A673 (cell line): ENCODE results near the gene SSX3. TPM values are rescaled to one million over a fixed set of nuclear protein-coding genes. Genes with fewer than 3 reads are reported as not detected.
"Not testable (repeated sequence)": the region's sequence is repeated elsewhere in the genome, so short reads cannot be mapped to it uniquely, and the experiment has no call there.

Source experiments
- Bru-seq: library from RNA; stranded (reverse); fragments of 400-500 nt; gene quantifications from one replicate; lab custom pipeline; 2021; lab: Mats Ljungman, UMichigan
- BruChase-seq, 2 experiments: library from RNA; stranded (reverse); fragments of 400-500 nt; gene quantifications; one replicate each; lab custom pipeline; 2021; lab: Mats Ljungman, UMichigan
- BruUV-seq: library from RNA; stranded (reverse); fragments of 400-500 nt; replicated peaks from 2 replicates; lab custom pipeline; 2021; lab: Mats Ljungman, UMichigan
- CTCF ChIA-PET: fragments of 300-600 bp; sonication (Branson Sonifier 250); formaldehyde crosslinking; loops from one replicate; lab custom pipeline; 2022; ENCODE audit warnings: antibody characterized with exemption; lab: Charles Lee
- POLR2A ChIA-PET: fragments of 300-600 bp; sonication (Branson Sonifier 250); formaldehyde crosslinking; loops from one replicate; lab custom pipeline; 2022; ENCODE audit warnings: antibody characterized with exemption; ENCODE audit not compliant: low non-redundant PET; lab: Charles Lee
- DNase-seq: peaks from one replicate; pipeline ENCODE4 v3.0.0-alpha.2; 2015; ENCODE audit warnings: low spot score
- H3K27ac ChIP-seq: fragments of 200-600 bp; sonication (generic); 2 replicates; pipeline ENCODE4 v1.5.1; 2016; ENCODE audit warnings: mixed run types, low read depth, mild to moderate bottlenecking, mixed read lengths, antibody characterized with exemption, low read length; ENCODE audit not compliant: poor library complexity, severe bottlenecking
- H3K27me3 ChIP-seq: fragments of 200-600 bp; sonication (generic); replicated peaks from 2 replicates; pipeline ENCODE4 v1.6.1; 2017; ENCODE audit warnings: mixed run types, low read depth, mild to moderate bottlenecking, mixed read lengths, antibody characterized with exemption, low read length; ENCODE audit not compliant: insufficient read depth, poor library complexity
- H3K36me3 ChIP-seq: fragments of 200-600 bp; sonication (generic); 2 replicates; pipeline ENCODE4 v1.6.1; 2016; ENCODE audit warnings: mixed run types, mild to moderate bottlenecking, mixed read lengths, antibody characterized with exemption, low read length; ENCODE audit not compliant: insufficient read depth, poor library complexity, severe bottlenecking
- H3K4me1 ChIP-seq: fragments of 200-600 bp; sonication (generic); 2 replicates; pipeline ENCODE4 v1.6.1; 2017; ENCODE audit warnings: mixed run types, mild to moderate bottlenecking, mixed read lengths, antibody characterized with exemption, low read length; ENCODE audit not compliant: insufficient read depth, poor library complexity, severe bottlenecking
- H3K4me3 ChIP-seq: fragments of 200-600 bp; sonication (generic); 2 replicates; pipeline ENCODE4 v1.5.1; 2016; ENCODE audit warnings: low read depth, mixed run types, mild to moderate bottlenecking, mixed read lengths, low read length; ENCODE audit not compliant: poor library complexity, severe bottlenecking
- H3K9me3 ChIP-seq: fragments of 200-600 bp; sonication (generic); 2 replicates; pipeline ENCODE4 v1.6.1; 2016; ENCODE audit warnings: mixed run types, low read depth, mild to moderate bottlenecking, mixed read lengths, antibody characterized with exemption, low read length; ENCODE audit not compliant: poor library complexity, severe bottlenecking
- intact Hi-C: fragments of 100-400 bp; cut with micrococcal nuclease; formaldehyde crosslinking; loops from one replicate; pipeline ENCODE4 v1.10.0; 2022; ENCODE audit not compliant: unreplicated experiment
- long read RNA-seq: library from polyadenylated mRNA; stranded (forward); transcript quantifications from one replicate; pipeline ENCODE4 v2.0.0, GENCODE V29; 2022
- total RNA-seq: library from RNA; stranded (reverse); gene quantifications from 2 replicates; pipeline ENCODE4 v1.2.3, GENCODE V29; 2021

The SSX3 gene, protein sequence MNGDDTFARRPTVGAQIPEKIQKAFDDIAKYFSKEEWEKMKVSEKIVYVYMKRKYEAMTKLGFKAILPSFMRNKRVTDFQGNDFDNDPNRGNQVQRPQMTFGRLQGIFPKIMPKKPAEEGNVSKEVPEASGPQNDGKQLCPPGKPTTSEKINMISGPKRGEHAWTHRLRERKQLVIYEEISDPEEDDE
- 0.81 and 1.2 TPM in 2 replicates for total RNA-seq
- not detected for Bru-seq, nascent RNA
- not detected for BruChase-seq, experiment 1, labeled RNA remaining after a 2-hour chase
- BruChase-seq, experiment 2, labeled RNA remaining after a 6-hour chase: not detected
- long read RNA-seq: 0 reads

- H3K4me3 ChIP-seq, BruUV-seq, H3K27me3 ChIP-seq, CTCF ChIA-PET, H3K27ac ChIP-seq, H3K9me3 ChIP-seq, DNase-seq, POLR2A ChIA-PET, H3K4me1 ChIP-seq, H3K36me3 ChIP-seq, intact Hi-C loops: not testable (repeated sequence)
These were observed at the start of gene SSX3 for GRCh38 chrX:48356315-48357094. Gene SSX3 (minus strand): TSS chrX:48356703. CDS start chrX:48355249, 1,454 bp downstream.

GRCh38 chrX:48397825-48398224 lies 41.3 kb upstream of the SSX3 start:
- H3K4me1 ChIP-seq, H3K9me3 ChIP-seq, POLR2A ChIA-PET, H3K36me3 ChIP-seq, CTCF ChIA-PET, H3K4me3 ChIP-seq, DNase-seq, intact Hi-C loops, H3K27ac ChIP-seq, BruUV-seq, H3K27me3 ChIP-seq: not testable (repeated sequence)

DNA sequence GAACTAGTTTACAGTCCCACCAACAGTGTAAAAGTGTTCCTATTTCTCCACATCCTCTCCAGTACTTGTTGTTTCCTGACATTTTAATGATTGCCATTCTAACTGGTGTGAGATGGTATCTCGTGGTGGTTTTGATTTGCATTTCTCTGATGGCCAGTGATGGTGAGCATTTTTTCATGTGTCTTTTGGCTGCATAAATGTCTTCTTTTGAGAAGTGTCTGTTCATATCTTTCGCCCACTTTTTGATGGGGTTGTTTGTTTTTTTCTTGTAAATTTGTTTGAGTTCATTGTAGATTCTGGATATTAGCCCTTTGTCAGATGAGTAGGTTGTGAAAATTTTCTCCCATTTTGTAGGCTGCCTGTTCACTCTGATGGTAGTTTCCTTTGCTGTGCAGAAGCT lies 40.4 kb upstream of the SSX3 start:
- BruUV-seq, intact Hi-C loops, H3K27ac ChIP-seq, H3K36me3 ChIP-seq, H3K4me1 ChIP-seq, H3K9me3 ChIP-seq, DNase-seq, H3K27me3 ChIP-seq, POLR2A ChIA-PET, CTCF ChIA-PET, H3K4me3 ChIP-seq: not testable (repeated sequence)

GRCh38 chrX:48383239-48383638 lies 26.7 kb upstream of the SSX3 start, which contains the start of gene SSX4:
Gene SSX4 (plus strand): TSS chrX:48383539. CDS start chrX:48384054, 515 bp downstream.
- intact Hi-C loops, H3K27ac ChIP-seq, H3K27me3 ChIP-seq, H3K9me3 ChIP-seq, H3K36me3 ChIP-seq, CTCF ChIA-PET, H3K4me3 ChIP-seq, POLR2A ChIA-PET, DNase-seq, H3K4me1 ChIP-seq, BruUV-seq: not testable (repeated sequence)

DNA sequence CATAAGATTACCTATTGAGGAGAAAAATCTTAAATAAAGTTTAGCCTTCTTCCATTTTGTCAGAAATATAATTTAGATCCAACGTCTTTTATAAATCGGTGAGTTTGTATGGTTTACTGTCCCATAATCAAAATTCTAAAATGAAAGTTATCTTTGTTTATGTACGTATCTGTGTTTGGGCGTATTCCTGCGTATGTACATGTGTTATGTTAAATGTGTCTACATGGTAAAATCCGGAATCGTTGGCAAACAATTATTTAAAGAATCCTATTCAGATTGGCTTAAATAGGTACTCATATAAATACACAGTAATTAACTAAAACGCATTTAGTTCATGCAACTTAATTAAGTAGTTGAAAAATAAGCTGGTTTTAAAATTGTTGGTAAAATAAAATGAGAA lies 13.9 kb upstream of the SSX3 start:
- H3K27ac ChIP-seq, intact Hi-C loops: not testable (repeated sequence)

DNA sequence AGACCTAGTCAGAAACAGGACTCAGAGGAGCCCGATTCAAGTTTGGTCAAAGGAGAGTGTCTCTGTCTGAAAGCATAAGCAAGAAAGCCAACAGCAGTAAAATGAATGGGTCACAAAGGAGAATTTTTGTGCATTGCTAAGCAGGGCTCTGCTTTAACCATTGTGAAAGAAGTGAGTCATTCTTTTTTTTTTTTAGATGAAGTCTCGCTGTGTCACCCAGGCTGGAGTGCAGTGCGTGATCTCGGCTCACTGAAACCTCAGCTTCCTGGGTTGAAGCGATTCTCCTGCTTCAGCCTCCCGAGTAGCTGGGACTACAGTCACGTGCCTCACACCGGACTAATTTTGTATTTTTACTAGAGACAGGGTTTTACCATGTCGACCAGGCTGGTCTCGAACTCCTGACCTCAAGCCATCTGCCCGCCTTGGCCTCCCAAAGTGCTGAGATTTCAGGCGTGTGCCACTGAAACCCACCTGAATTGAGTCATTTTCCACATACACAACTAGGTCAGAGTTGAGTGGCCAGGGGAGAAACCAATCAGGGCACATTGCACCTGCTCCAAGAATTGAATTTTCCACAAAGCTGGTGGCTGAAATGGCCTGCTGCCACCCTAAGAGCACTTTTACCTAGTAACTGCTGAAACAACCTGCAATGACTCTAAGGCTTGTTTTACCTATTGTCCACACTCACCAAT lies 11.4 kb upstream of the SSX3 start:
- H3K27ac ChIP-seq, POLR2A ChIA-PET, H3K27me3 ChIP-seq, CTCF ChIA-PET, DNase-seq, H3K4me3 ChIP-seq, intact Hi-C loops, H3K4me1 ChIP-seq, BruUV-seq, H3K9me3 ChIP-seq, H3K36me3 ChIP-seq: not testable (repeated sequence)

More for the DNA sequence above, 13.9 kb upstream of the SSX3 start:
- BruUV-seq, POLR2A ChIA-PET, H3K36me3 ChIP-seq, H3K4me1 ChIP-seq, DNase-seq, CTCF ChIA-PET, H3K4me3 ChIP-seq, H3K9me3 ChIP-seq, H3K27me3 ChIP-seq: not testable (repeated sequence)

GRCh38 chrX:48359281-48359680 lies 2.8 kb upstream of the SSX3 start:
- BruUV-seq, H3K27ac ChIP-seq, H3K9me3 ChIP-seq, H3K27me3 ChIP-seq, intact Hi-C loops, H3K36me3 ChIP-seq, H3K4me1 ChIP-seq, CTCF ChIA-PET, POLR2A ChIA-PET, H3K4me3 ChIP-seq, DNase-seq: not testable (repeated sequence)
